GM08714 (cell line): ENCODE results near the gene ACOT12.
"Not testable (repeated sequence)": the region's sequence is repeated elsewhere in the genome, so short reads cannot be mapped to it uniquely, and the experiment has no call there.

Experiments used
- H3K4me3 ChIP-seq: fragments of 200-500 bp; sonication (Bioruptor generic); 2 replicates; pipeline ENCODE4 v1.5.1; 2014; ENCODE audit warnings: mild to moderate bottlenecking, low read length, inconsistent platforms
- ZNF274 ChIP-seq: IDR thresholded peaks from 2 replicates; pipeline ENCODE4 v1.6.1; 2012; ENCODE audit warnings: mild to moderate bottlenecking, low read depth, low read length

ACOT12 gene

GRCh38 chr5:81370912-81371311 lies 23.0 kb downstream of the ACOT12 start:
- no peak for TF ChIP-seq ZNF274
- no peak overlapping the region for H3K4me3 ChIP-seq

DNA sequence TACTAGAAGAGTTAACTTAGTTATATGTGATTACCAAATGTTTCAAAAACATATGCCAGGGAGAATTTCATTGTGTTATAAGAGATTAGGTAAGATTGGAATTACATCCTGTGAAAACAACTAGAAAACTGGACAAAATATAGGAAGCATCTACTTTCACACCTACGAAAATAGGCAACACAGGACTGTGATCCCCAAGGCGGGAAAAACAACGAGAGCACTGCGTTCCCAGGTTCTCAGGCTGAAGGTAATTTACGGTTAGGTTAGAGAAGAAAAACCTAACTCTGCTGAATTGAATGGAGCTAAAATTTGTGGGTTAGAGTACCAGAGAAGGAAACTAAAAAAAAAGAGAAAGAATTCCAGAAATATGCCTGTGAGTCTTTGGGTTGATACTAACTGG lies 28.4 kb downstream of the ACOT12 start:
- TF ChIP-seq ZNF274, result no peak

GRCh38 chr5:81363093-81363871 lies 30.7 kb downstream of the ACOT12 start:
- no peak for TF ChIP-seq ZNF274
- H3K4me3 ChIP-seq, result no peak overlapping the region

More for the DNA sequence above, 28.4 kb downstream of the ACOT12 start:
- H3K4me3 ChIP-seq, result no peak overlapping the region

DNA sequence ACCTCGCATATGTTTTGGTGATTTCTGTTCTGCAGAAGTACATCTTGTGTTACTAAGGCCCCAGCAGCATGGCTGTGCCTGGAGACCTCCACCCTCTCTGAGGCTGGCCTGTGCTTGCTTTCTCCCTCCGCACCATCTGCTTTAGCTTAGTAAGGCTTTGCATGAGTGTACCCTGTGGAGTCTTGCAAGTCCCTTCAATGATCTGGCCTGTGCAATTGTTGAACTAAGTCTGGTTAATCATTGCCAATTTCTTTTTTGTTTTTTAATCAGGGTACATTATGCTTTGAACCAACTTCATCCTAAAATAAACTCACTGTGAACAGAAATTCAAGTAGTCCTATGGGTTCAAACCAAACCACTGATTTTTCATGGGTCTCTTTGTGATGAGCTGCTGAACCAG lies 32.3 kb downstream of the ACOT12 start:
- no peak overlapping the region for H3K4me3 ChIP-seq
- no peak for TF ChIP-seq ZNF274

DNA sequence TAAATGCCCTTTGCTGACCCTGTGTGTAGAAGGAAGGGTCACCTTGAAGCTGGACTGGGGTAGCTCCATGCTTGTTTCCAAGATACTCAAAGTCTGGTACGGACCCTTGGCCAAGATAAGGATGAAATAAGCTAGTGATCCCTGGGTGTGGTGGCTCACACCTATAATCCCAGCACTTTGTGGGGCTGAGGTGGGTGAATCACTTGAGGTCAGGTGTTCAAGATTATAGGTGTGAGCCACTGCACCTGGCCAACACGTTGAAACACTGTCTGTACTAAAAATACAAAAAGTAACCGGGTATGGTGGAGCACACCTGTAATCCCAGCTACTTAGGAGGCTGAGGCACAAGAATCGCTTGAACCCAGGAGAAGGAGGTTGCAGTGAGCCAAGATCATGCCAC lies 33.3 kb downstream of the ACOT12 start:
- no peak for TF ChIP-seq ZNF274
- H3K4me3 ChIP-seq, result no peak overlapping the region

- H3K4me3 ChIP-seq, result no peak overlapping the region
- no peak for TF ChIP-seq ZNF274
These were observed 34.1 kb downstream of the ACOT12 start for GRCh38 chr5:81359881-81360280.

- H3K4me3 ChIP-seq, result no peak overlapping the region
- TF ChIP-seq ZNF274, result no peak
These were observed 34.8 kb downstream of the ACOT12 start for GRCh38 chr5:81359108-81359507.

GRCh38 chr5:81355291-81356251 lies 38.4 kb downstream of the ACOT12 start:
- H3K4me3 ChIP-seq, result no peak overlapping the region
- no peak for TF ChIP-seq ZNF274

DNA sequence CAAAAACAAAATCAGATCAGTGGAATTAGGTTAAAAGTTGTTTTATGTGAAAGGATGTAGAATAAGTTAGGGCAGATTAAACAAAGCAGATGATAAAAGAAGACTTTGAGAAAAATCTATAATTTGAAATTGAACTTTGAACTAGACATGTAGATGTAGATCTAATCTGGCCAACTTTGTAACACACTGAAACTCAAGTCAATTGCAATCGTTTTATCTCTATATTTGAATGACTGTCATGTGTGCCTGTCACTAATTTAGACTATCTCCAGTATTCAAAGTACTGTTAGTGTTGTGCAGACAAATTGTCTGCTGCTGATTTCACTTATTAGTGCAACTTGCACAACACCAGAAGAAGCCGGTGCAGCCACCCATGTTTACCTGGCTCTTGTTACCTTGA lies 39.8 kb downstream of the ACOT12 start:
- no peak overlapping the region for H3K4me3 ChIP-seq
- TF ChIP-seq ZNF274, result no peak

GRCh38 chr5:81353189-81353588 lies 40.7 kb downstream of the ACOT12 start:
- TF ChIP-seq ZNF274, result no peak
- no peak overlapping the region for H3K4me3 ChIP-seq

- no peak for TF ChIP-seq ZNF274
- no peak overlapping the region for H3K4me3 ChIP-seq
These were observed 43.4 kb downstream of the ACOT12 start for GRCh38 chr5:81350507-81350906.

DNA sequence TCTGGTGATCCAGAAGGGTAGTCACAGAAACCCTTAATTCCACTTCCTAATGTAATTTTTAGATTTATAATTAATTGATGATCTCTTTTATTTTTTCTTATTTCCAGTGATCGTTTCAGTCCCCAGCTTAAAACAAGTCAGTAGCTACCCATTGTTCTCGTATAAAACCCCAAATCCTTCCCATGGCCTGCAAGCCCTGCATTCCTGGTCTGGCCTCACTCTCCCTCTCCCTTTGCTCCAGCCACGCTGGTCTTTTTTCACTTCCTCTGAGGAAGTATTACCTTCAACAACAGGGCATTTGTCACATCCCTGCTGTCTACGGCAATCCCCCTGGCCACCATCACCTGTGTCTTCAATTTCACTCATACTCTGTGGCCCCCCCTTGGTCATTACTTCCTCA lies 44.8 kb downstream of the ACOT12 start:
- H3K4me3 ChIP-seq, result no peak overlapping the region
- TF ChIP-seq ZNF274, result no peak

DNA sequence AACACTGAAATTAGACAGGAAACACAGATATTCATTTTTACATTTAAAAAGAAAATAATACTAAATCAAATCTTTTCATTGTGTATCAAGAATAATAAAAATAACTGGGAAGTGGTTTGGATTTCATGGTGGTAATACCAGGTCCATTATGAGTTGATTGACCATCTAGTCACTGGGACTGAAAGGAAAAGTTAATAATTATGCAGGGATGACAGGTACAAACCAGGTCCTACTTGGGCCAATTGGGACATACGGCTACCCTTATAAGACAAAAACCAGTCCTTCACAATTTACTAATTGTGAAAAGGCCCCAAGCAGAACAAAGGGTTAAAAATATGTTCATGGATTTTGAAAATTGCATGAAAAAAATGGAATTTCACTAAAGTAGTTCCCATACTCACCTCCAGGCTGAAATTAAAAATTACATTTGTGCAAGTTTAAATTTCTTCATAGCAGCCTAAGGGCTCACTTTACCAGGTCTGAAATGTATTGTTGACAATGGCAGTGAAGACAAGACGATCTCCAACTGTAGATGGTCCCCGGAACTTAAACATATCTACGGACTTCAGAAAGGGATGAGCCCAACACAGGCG lies 48.4 kb downstream of the ACOT12 start:
- H3K4me3 ChIP-seq, result no peak overlapping the region
- no peak for TF ChIP-seq ZNF274

DNA sequence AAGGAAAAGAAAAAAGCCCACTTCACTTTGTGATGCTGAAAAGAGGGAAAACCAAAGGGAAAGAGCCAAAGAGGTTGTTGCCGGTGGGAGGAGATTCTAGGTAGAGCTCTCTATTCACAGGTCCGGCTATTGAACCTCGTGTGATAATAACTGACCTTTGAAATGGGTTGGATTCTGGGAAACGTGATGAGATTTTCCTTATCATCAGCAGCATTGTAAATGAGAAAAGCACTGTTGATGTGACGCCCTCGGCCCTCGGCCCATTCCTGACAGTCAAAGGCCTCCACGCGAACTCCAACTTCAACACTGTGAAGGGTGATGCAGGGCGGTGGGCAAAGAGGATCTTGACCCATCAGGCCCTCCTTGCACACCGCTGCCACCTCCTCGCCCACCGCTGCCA lies 49.2 kb downstream of the ACOT12 start:
- no peak for TF ChIP-seq ZNF274
- no peak overlapping the region for H3K4me3 ChIP-seq

DNA sequence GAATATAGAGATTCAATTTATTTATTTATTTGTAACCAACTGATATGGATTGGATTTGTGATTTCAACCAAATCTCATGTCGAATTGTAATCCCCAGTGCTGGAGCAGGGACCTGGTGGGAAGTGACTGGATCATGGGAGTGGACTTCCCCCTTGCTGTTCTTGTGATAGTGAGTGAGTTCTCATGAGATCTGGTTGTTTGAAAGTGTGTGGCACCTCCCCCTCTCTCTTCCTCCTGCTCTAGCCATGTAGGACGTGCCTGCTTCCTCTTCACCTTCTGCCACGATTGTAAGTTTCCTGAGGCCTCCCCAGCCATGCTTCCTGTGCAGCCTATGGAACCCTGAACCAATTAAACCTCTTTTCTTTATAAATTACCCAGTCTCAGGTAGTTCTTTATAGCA lies 55.7 kb downstream of the ACOT12 start:
- H3K4me3 ChIP-seq, result not testable (repeated sequence)
